Neuronal stem cell (in vitro differentiated cells): Measurements from ENCODE around the gene RASGRF2.
A peak's percentile ranks its signal among the peaks of the same experiment; 100 is the strongest.

ENCODE experiments used
- DNase-seq: peaks from one replicate; pipeline ENCODE4 v3.0.0-alpha.2; 2013; ENCODE audit warnings: low spot score
- H2AFZ ChIP-seq: one replicate; pipeline ENCODE4 v1.6.1; 2013; ENCODE audit warnings: mild to moderate bottlenecking, low read length, inconsistent platforms
- H2AK5ac ChIP-seq: 2 replicates; pipeline ENCODE4 v1.6.1; 2013; ENCODE audit warnings: low read depth, mild to moderate bottlenecking, inconsistent platforms, low read length, moderate library complexity, mixed read lengths
- H2BK120ac ChIP-seq: 2 replicates; pipeline ENCODE4 v1.6.1; 2013; ENCODE audit warnings: low read depth, mild to moderate bottlenecking, inconsistent platforms, low read length, moderate library complexity, mixed read lengths
- H2BK12ac ChIP-seq: one replicate; pipeline ENCODE4 v1.6.1; 2013; ENCODE audit warnings: low read length, inconsistent platforms
- H2BK15ac ChIP-seq: 2 replicates; pipeline ENCODE4 v1.6.1; 2013; ENCODE audit warnings: mild to moderate bottlenecking, low read length, inconsistent platforms, mixed read lengths
- H2BK5ac ChIP-seq: one replicate; pipeline ENCODE4 v1.6.1; 2013; ENCODE audit warnings: inconsistent platforms, mild to moderate bottlenecking, low read length, moderate library complexity
- H3K14ac ChIP-seq: one replicate; pipeline ENCODE4 v1.6.1; 2013; ENCODE audit warnings: low read length, inconsistent platforms
- H3K18ac ChIP-seq: 2 replicates; pipeline ENCODE4 v1.6.1; 2013; ENCODE audit warnings: low read length, inconsistent platforms
- H3K23ac ChIP-seq: 2 replicates; pipeline ENCODE4 v1.6.1; 2013; ENCODE audit warnings: low read depth, mild to moderate bottlenecking, mixed read lengths, low read length, inconsistent platforms; ENCODE audit not compliant: poor library complexity
- H3K27ac ChIP-seq: replicated peaks from 3 replicates; pipeline ENCODE4 v1.5.1; 2013; ENCODE audit warnings: low read length, inconsistent platforms
- H3K27me3 ChIP-seq, 3 experiments: 2 replicates each; pipeline ENCODE4 v1.6.1; 2013; ENCODE audit warnings: low read length in 3 of 3, mild to moderate bottlenecking in 2 of 3, inconsistent platforms in 1 of 3, low read depth in 1 of 3, mixed read lengths in 1 of 3, moderate library complexity in 1 of 3; ENCODE audit not compliant: control insufficient read depth in 3 of 3, insufficient read depth in 3 of 3
- H3K36me3 ChIP-seq, 2 donors: replicated peaks in 1 of 2; 2 replicates each; pipeline ENCODE4 v1.6.1; 2013; ENCODE audit warnings: low read length in 2 of 2; ENCODE audit not compliant: control insufficient read depth in 2 of 2, insufficient read depth in 2 of 2
- H3K4ac ChIP-seq: 2 replicates; pipeline ENCODE4 v1.6.1; 2013; ENCODE audit warnings: inconsistent platforms, mild to moderate bottlenecking, low read length, moderate library complexity
- H3K4me1 ChIP-seq, 2 donors: 1 replicate in 1 of 2; 2 replicates in 1 of 2; pipeline ENCODE4 v1.6.1; 2013; ENCODE audit warnings: low read length in 2 of 2, low read depth in 1 of 2; ENCODE audit not compliant: control insufficient read depth in 2 of 2, insufficient read depth in 1 of 2
- H3K4me2 ChIP-seq: one replicate; pipeline ENCODE4 v1.6.1; 2013; ENCODE audit warnings: mild to moderate bottlenecking, low read length, inconsistent platforms; ENCODE audit not compliant: insufficient read depth, poor library complexity, severe bottlenecking
- H3K4me3 ChIP-seq, 2 donors: 2 replicates each; pipeline ENCODE4 v1.5.1; 2013; ENCODE audit warnings: low read length in 2 of 2, mild to moderate bottlenecking in 2 of 2, inconsistent platforms in 1 of 2, moderate library complexity in 1 of 2
- H3K79me1 ChIP-seq: one replicate; pipeline ENCODE4 v1.6.1; 2013; ENCODE audit warnings: low read depth, mild to moderate bottlenecking, inconsistent platforms, low read length, moderate library complexity
- H3K9ac ChIP-seq: one replicate; pipeline ENCODE4 v1.6.1; 2013; ENCODE audit warnings: mild to moderate bottlenecking, low read depth, low read length, inconsistent platforms; ENCODE audit not compliant: poor library complexity
- H3K9me3 ChIP-seq, 2 donors: replicated peaks in 1 of 2; 2 replicates each; pipeline versions ENCODE3 to v1.6.1; 2013; ENCODE audit warnings: low read length in 2 of 2, mild to moderate bottlenecking in 2 of 2, inconsistent platforms in 1 of 2, low read depth in 1 of 2, mixed read lengths in 1 of 2, moderate library complexity in 1 of 2; ENCODE audit not compliant: control insufficient read depth in 2 of 2, insufficient read depth in 1 of 2
- H4K8ac ChIP-seq: one replicate; pipeline ENCODE4 v1.6.1; 2013; ENCODE audit warnings: low read depth, mild to moderate bottlenecking, inconsistent platforms, low read length, moderate library complexity
- H4K91ac ChIP-seq: one replicate; pipeline ENCODE4 v1.6.1; 2013; ENCODE audit warnings: low read length, low read depth, mild to moderate bottlenecking, inconsistent platforms; ENCODE audit not compliant: poor library complexity
- WGBS, 2 donors: extraction: QIAGEN DNeasy Blood & Tissue Kit; methylation state at CpG; one replicate each; pipeline ENCODE4 v1.1.7; 2013; ENCODE audit warnings: missing lambda C conversion rate in 2 of 2, mixed read lengths in 1 of 2; ENCODE audit not compliant: insufficient read length in 2 of 2, insufficient replicate concordance in 1 of 2; ENCODE audit errors: extremely low coverage in 2 of 2; 5-methylcytosine and 5-hydroxymethylcytosine counted together

Gene RASGRF2

DNA sequence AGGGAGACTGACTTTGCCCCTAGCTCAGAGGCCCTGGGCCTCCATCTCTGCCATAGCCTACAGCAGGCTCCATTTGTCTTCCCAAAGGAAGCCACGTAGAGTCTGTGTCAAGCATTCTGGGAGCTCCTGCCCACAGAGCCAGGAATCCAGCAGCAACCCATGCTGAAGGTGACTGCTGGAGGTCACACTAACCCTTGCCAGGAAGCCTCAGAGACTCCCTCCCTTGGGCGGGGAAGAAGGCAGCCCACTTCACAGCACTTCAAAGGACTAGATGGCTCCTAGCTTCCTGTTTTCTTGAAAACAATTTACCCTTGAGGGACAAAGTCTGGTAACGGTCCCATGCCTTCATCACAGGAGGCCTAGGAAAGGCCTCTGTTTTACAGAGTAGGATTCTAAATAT, 274.6 kb downstream of the RASGRF2 start:
- H3K9ac ChIP-seq, result no peak overlapping the region
- no peak overlapping the region for H3K4ac ChIP-seq
- H2BK120ac ChIP-seq, result no peak overlapping the region
- H3K27ac ChIP-seq, result no peak overlapping the region
- peaks cover 0 to 11% of the 10 kb centered on the region in 2 donors for H3K36me3 ChIP-seq
- no peak overlapping the region for H2BK12ac ChIP-seq
- H2BK15ac ChIP-seq, result no peak overlapping the region
- no peak overlapping the region for H2AFZ ChIP-seq
- H3K4me1 ChIP-seq, result peaks cover 0 to 3% of the 10 kb centered on the region in 2 donors
- DNase-seq, result no peak
- no peak overlapping the region for H4K8ac ChIP-seq
- no CpG with 5 or more reads among the region's 3 CpGs for WGBS, 2 donors
- H3K14ac ChIP-seq, result no peak overlapping the region
- H3K27me3 ChIP-seq, result no peaks in the 10 kb centered on the region
- H3K79me1 ChIP-seq, result no peaks in the 10 kb centered on the region
- no peak overlapping the region for H3K4me2 ChIP-seq
- H4K91ac ChIP-seq, result no peak overlapping the region
- H2BK5ac ChIP-seq, result no peak overlapping the region
- H3K18ac ChIP-seq, result no peak overlapping the region
- no peak overlapping the region for H2AK5ac ChIP-seq
- H3K23ac ChIP-seq, result no peak overlapping the region
- H3K9me3 ChIP-seq, result no peaks in the 10 kb centered on the region
- no peak overlapping the region for H3K4me3 ChIP-seq

DNA sequence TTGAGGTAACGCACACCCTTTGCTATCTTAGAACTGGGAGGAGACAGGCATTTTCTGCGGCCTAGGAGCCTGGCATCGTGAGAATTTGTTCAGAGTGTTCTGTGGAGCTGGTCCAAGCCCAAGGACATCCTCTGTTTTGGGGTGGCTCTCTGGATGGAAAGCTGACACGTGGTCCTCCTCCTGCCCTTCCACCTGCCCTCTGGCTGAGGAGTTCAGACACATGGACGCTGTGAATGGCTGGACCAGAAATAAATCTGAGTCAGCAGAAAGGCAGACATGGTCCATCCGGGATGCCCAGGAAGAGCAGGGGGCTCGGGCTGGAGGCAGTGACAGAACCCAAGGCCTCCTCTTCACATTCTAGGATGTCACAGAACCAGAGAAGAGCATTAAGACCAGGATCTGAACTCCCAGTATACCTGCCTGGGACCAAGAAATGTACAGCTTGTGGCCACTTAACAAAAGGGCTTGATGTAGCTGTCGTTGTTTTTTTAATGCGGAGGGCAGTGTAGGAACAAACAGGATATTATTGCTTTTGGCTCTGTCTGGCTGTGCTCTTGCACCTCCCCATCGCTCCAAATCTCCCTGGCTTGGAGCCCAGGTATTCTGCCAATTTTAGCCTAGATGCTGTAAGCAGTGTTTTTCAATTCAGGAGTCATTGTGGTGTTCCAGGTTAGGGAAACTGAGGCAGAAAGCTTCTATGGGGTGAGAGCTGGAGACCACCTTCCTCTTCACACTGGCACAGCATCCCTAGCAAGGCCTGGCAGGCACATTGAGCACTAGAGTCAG, 275.3 kb downstream of the RASGRF2 start:
- H4K8ac ChIP-seq, result no peak overlapping the region
- no peak overlapping the region for H2BK15ac ChIP-seq
- H2AK5ac ChIP-seq, result no peak overlapping the region
- H3K36me3 ChIP-seq, result peaks cover 0 to 11% of the 10 kb centered on the region in 2 donors
- no peak overlapping the region for H2AFZ ChIP-seq
- no peak overlapping the region for H3K14ac ChIP-seq
- H3K4ac ChIP-seq, result no peak overlapping the region
- no peak overlapping the region for H4K91ac ChIP-seq
- H3K23ac ChIP-seq, result no peak overlapping the region
- H2BK12ac ChIP-seq, result no peak overlapping the region
- no peak overlapping the region for H3K27ac ChIP-seq
- H2BK5ac ChIP-seq, result no peak overlapping the region
- no peak overlapping the region for H3K4me3 ChIP-seq
- no peak overlapping the region for H2BK120ac ChIP-seq
- no CpG with 5 or more reads among the region's 10 CpGs for WGBS, 2 donors
- H3K27me3 ChIP-seq, result no peaks in the 10 kb centered on the region
- peaks cover 1 to 3% of the 10 kb centered on the region in 2 donors for H3K4me1 ChIP-seq
- H3K18ac ChIP-seq, result no peak overlapping the region
- H3K9ac ChIP-seq, result no peak overlapping the region
- H3K79me1 ChIP-seq, result no peaks in the 10 kb centered on the region
- no peaks in the 10 kb centered on the region for H3K9me3 ChIP-seq
- DNase-seq, result no peak
- H3K4me2 ChIP-seq, result no peak overlapping the region

DNA sequence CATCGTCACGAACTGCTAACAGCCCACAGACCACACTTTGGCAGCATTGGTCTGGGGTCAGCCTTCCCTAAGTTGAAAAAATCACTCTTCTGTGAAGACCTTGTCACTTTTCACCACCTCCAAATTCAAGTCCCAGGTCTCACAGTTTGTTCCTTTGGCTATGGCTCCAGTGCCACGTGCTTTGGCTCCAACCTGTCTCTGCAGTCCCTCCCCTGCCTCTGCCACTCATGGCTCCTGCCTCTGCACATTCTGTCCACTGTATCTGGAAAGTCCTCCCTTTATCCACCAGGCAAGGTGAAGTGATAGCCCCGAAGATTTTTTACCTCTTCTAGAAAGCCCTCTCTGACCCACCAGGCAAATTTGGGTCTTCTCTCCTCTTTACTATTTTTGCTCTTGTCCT, 278.3 kb downstream of the RASGRF2 start:
- no peak overlapping the region for H2AK5ac ChIP-seq
- H3K4ac ChIP-seq, result no peak overlapping the region
- H2AFZ ChIP-seq, result no peak overlapping the region
- H2BK15ac ChIP-seq, result no peak overlapping the region
- peaks cover 0 to 11% of the 10 kb centered on the region in 2 donors for H3K36me3 ChIP-seq
- no peaks in the 10 kb centered on the region for H3K79me1 ChIP-seq
- H3K14ac ChIP-seq, result no peak overlapping the region
- no peak overlapping the region for H2BK12ac ChIP-seq
- no peak overlapping the region for H3K9ac ChIP-seq
- H4K8ac ChIP-seq, result no peak overlapping the region
- no peak overlapping the region for H2BK5ac ChIP-seq
- no peak overlapping the region for H3K27ac ChIP-seq
- no peak overlapping the region for H3K23ac ChIP-seq
- no peak overlapping the region for H3K4me2 ChIP-seq
- H3K27me3 ChIP-seq, result no peaks in the 10 kb centered on the region
- no peaks in the 10 kb centered on the region for H3K9me3 ChIP-seq
- no peak overlapping the region for H2BK120ac ChIP-seq
- no peak overlapping the region for H4K91ac ChIP-seq
- no peak for DNase-seq
- no peak overlapping the region for H3K4me3 ChIP-seq
- no peak overlapping the region for H3K18ac ChIP-seq
- H3K4me1 ChIP-seq, result peaks cover 1 to 2% of the 10 kb centered on the region in 2 donors
- no CpG with 5 or more reads among the region's 4 CpGs for WGBS, 2 donors

DNA sequence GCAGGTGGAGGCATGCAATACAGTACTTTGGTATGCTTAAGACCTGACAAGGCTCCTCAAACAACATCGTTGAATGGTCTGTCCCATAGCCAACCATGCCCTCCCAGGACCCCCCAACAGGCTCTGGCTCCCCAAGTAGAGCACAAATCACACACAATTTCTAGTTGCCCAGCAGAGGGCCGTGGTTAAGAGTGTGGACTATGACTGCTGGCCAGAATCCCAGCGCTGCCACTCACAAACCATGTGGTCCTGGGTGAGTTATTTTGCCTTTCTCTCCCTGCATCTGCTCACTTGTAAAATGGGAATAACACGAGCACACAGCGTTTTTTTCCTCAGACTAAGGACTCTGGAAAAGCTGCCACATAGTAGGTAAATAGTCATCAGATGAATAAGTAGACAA, 279.4 kb downstream of the RASGRF2 start:
- Histone ChIP-seq H2BK120ac (no peak overlapping the region), H3K14ac (no peak overlapping the region)
- no CpG with 5 or more reads among the region's 5 CpGs for WGBS, 2 donors

More for the DNA sequence above, 279.4 kb downstream of the RASGRF2 start:
- no peaks in the 10 kb centered on the region for H3K27me3 ChIP-seq
- H3K9me3 ChIP-seq, result no peaks in the 10 kb centered on the region
- DNase-seq, result no peak
- no peak overlapping the region for H3K9ac ChIP-seq
- H3K4me1 ChIP-seq, result peaks cover 0 to 1% of the 10 kb centered on the region in 2 donors
- no peak overlapping the region for H3K4me2 ChIP-seq
- H2AK5ac ChIP-seq, result no peak overlapping the region
- H3K23ac ChIP-seq, result no peak overlapping the region
- H2BK12ac ChIP-seq, result no peak overlapping the region
- no peak overlapping the region for H2AFZ ChIP-seq
- H4K8ac ChIP-seq, result peak overlapping the region; percentile 30
- no peak overlapping the region for H3K27ac ChIP-seq
- no peak overlapping the region for H2BK15ac ChIP-seq
- H3K79me1 ChIP-seq, result no peaks in the 10 kb centered on the region
- no peak overlapping the region for H2BK5ac ChIP-seq
- H3K4me3 ChIP-seq, result no peak overlapping the region
- H3K18ac ChIP-seq, result no peak overlapping the region
- peaks cover 0 to 11% of the 10 kb centered on the region in 2 donors for H3K36me3 ChIP-seq
- no peak overlapping the region for H4K91ac ChIP-seq
- no peak overlapping the region for H3K4ac ChIP-seq
